ENCODE measurements around the gene NECAP2.

- TF ChIP-seq CTCF (conservative IDR thresholded peaks at IDR 0.05; ENCODE audit: low read length) (no peak), EZH2phosphoT487 (IDR thresholded peaks at IDR 0.05; ENCODE audit: borderline replicate concordance, low read depth, low read length) (no peak)
Observed at GRCh38 chr1:16434501-16434900, 6.0 kb upstream of the NECAP2 start.

Data from OCI-LY7 (cell line).